Measurements from ENCODE around the gene MAFB. TPM values are rescaled to one million over a fixed set of nuclear protein-coding genes. Genes with fewer than 3 reads are reported as not detected.
A peak's percentile ranks its signal among the peaks of the same experiment; 100 is the strongest.

Gene MAFB
- total and polyA plus RNA-seq, 9 of the 15 experiments (the other 6 are each of a cell fraction or from before 2014, with no cell fraction given): 0.04 TPM; not detected in 8

GRCh38 chr20:40689943-40690835 lies 1.2 kb upstream of the MAFB start (continued):
- TF ChIP-seq REST (IDR thresholded peaks at IDR 0.05; ENCODE audit: borderline replicate concordance) (peak; percentile 47; the same call in 1 of the 2 replicates), REST (CRISPR knock-in tag; IDR thresholded peaks at IDR 0.05; ENCODE audit: low read depth) (no peak), CTCFL (IDR thresholded peaks at IDR 0.05; ENCODE audit: borderline replicate concordance, insufficient read depth, low read depth, low read length, poor library complexity, severe bottlenecking) (peak; percentile 17), CTCF (IDR thresholded peaks at IDR 0.05 in 2 of 3, conservative IDR thresholded peaks at IDR 0.05 in 1 of 3; ENCODE audit: insufficient read depth in 2 of 3, low read depth in 1 of 3, low read length in 3 of 3) (peak; percentile 67 to 77 (median 72)), RAD21 (CRISPR knock-in tag; conservative IDR thresholded peaks at IDR 0.05 in 1 of 2, IDR thresholded peaks at IDR 0.05 in 1 of 2) (peak; percentile 9 to 57; a peak in 2 of 4 replicates), EHMT2 (IDR thresholded peaks at IDR 0.05) (no peak), TCFL5 (CRISPR knock-in tag; conservative IDR thresholded peaks at IDR 0.05) (no peak)
